Osteoblast (primary cell): ENCODE results near the gene PCED1B. TPM values are rescaled to one million over a fixed set of nuclear protein-coding genes. Genes with fewer than 3 reads are reported as not detected.

ENCODE experiments used
- DNase-seq: peaks from one replicate; pipeline ENCODE4 v3.0.0; 2011; ENCODE audit warnings: low spot score, mixed read lengths; ENCODE audit not compliant: insufficient read length; ENCODE audit errors: missing footprints
- H2AFZ ChIP-seq: 2 replicates; pipeline ENCODE4 v1.6.0; 2011; ENCODE audit warnings: mild to moderate bottlenecking, low read length
- H3K27ac ChIP-seq: 2 replicates; pipeline ENCODE4 v1.5.1; 2011; ENCODE audit warnings: mild to moderate bottlenecking, low read depth, low read length, moderate library complexity
- H3K27me3 ChIP-seq: 2 replicates; pipeline ENCODE4 v1.6.0; 2012; ENCODE audit warnings: mild to moderate bottlenecking, control low read depth, inconsistent platforms, low read length, moderate library complexity; ENCODE audit not compliant: insufficient read depth
- H3K36me3 ChIP-seq: 2 replicates; pipeline ENCODE4 v1.5.1; 2011; ENCODE audit warnings: mild to moderate bottlenecking, low read length, control low read depth, moderate library complexity; ENCODE audit not compliant: insufficient read depth
- H3K4me1 ChIP-seq: 2 replicates; pipeline ENCODE4 v1.5.1; 2011; ENCODE audit warnings: mild to moderate bottlenecking, low read length, control low read depth, moderate library complexity; ENCODE audit not compliant: insufficient read depth
- H3K4me2 ChIP-seq: 2 replicates; pipeline ENCODE4 v1.6.0; 2011; ENCODE audit warnings: mild to moderate bottlenecking, low read length; ENCODE audit not compliant: insufficient read depth
- H3K4me3 ChIP-seq: fragments of 200-600 bp; sonication (generic); 3 replicates; pipeline ENCODE4 v1.5.1; 2012; ENCODE audit warnings: mild to moderate bottlenecking, low read length, inconsistent platforms; ENCODE audit not compliant: insufficient read depth
- H3K79me2 ChIP-seq: 2 replicates; pipeline ENCODE4 v1.6.0; 2012; ENCODE audit warnings: mild to moderate bottlenecking, low read length, control low read depth, inconsistent platforms; ENCODE audit not compliant: insufficient read depth
- H3K9me3 ChIP-seq: 2 replicates; pipeline ENCODE4 v1.5.1; 2011; ENCODE audit warnings: low read depth, low read length, control low read depth
- H4K20me1 ChIP-seq: 2 replicates; pipeline ENCODE4 v1.6.0; 2012; ENCODE audit warnings: mild to moderate bottlenecking, low read length, control low read depth; ENCODE audit not compliant: insufficient read depth
- total RNA-seq: library from RNA; depleted of rRNA; stranded (reverse); fragments of >200 nt; gene quantifications from 2 replicates; pipeline ENCODE4 v1.2.3, GENCODE V29; 2012
- TF ChIP-seq, protein P1 (sequence below): IDR thresholded peaks from 2 replicates; pipeline ENCODE4 v1.5.1; 2011; ENCODE audit warnings: mild to moderate bottlenecking, low read depth, low read length, moderate library complexity; ENCODE audit errors: extremely low read depth

PCED1B gene
- total RNA-seq, 1 donor = 0.36 TPM

DNA sequence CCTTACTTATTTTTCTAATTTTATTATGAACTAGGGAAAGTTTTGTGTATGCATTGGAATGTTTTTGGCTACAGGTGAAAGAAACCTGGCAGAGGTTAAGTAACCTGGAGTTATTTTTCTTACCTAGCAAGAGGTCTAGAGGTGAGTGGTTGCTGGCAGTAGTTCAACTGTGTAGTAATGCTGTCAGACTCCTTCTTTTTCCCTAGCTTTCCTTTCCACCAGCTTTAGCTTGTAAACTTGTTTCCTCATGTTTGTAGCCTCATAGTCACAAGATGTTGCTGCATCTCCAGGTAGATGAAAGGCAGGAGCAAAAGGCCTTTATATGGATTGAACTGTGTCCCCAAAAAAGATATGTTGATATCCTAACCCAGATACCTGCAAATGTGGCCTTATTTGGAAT lies 105.4 kb downstream of the PCED1B start:
- Histone ChIP-seq H4K20me1 (no peaks in the 10 kb centered on the region), H2AFZ (no peak overlapping the region), H3K4me2 (no peak overlapping the region), H3K36me3 (no peaks in the 10 kb centered on the region), H3K9me3 (no peaks in the 10 kb centered on the region), H3K27ac (no peak overlapping the region), H3K4me1 (peaks cover 16% of the 10 kb centered on the region), H3K79me2 (no peaks in the 10 kb centered on the region), H3K4me3 (no peak overlapping the region), H3K27me3 (no peaks in the 10 kb centered on the region)
- TF ChIP-seq, protein P1, sequence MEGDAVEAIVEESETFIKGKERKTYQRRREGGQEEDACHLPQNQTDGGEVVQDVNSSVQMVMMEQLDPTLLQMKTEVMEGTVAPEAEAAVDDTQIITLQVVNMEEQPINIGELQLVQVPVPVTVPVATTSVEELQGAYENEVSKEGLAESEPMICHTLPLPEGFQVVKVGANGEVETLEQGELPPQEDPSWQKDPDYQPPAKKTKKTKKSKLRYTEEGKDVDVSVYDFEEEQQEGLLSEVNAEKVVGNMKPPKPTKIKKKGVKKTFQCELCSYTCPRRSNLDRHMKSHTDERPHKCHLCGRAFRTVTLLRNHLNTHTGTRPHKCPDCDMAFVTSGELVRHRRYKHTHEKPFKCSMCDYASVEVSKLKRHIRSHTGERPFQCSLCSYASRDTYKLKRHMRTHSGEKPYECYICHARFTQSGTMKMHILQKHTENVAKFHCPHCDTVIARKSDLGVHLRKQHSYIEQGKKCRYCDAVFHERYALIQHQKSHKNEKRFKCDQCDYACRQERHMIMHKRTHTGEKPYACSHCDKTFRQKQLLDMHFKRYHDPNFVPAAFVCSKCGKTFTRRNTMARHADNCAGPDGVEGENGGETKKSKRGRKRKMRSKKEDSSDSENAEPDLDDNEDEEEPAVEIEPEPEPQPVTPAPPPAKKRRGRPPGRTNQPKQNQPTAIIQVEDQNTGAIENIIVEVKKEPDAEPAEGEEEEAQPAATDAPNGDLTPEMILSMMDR = no peak
- no peak for DNase-seq

- Histone ChIP-seq H4K20me1 (no peaks in the 10 kb centered on the region), H3K4me1 (peaks cover 29% of the 10 kb centered on the region), H3K27ac (no peak overlapping the region), H3K4me3 (no peak overlapping the region), H3K27me3 (no peaks in the 10 kb centered on the region), H3K4me2 (no peak overlapping the region), H2AFZ (no peak overlapping the region), H3K79me2 (no peaks in the 10 kb centered on the region), H3K36me3 (no peaks in the 10 kb centered on the region), H3K9me3 (no peaks in the 10 kb centered on the region)
- no peak for DNase-seq
- TF ChIP-seq, protein P1 = no peak
Measured at GRCh38 chr12:47186246-47186645, 106.8 kb downstream of the PCED1B start.

DNA sequence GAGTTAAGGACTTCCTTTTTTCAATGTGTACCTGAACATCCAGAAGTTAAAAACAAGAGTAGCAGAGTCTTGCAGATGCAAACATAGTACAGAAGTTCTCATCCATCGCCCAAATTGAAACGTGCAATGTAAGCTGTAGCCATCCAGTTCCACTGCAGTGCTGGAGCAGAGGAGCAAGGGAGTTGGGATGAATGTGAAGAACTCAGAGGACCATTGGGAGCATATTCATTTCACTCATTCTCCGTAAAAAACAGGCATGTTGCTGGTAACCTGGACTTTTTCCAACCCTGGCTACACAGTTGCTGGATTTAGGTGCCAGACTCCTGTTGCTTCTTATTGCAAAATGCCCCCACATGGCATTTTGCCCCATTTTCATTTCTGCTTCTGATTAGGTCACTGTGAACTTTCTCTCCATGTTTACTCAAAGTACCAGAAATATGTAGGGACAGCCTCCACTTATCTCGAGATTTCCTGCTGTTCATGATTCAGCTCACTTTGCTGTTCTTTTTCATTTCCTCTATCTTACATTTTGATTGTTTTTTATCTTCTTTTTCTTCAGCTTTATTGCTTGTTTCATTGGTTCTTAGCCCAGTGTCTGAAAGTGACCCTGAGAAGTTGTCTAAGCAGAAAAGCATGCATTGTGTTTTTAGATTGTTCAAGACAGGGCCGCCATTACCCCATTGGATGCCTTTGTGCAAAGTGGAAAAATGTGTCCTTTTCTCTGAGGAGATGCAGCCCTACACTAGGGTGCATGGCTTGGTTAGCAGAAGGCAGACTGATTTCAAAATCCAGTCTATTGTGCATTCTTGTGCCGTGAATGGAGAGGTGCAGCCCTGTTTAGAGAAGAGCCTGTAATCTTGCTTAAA lies 109.4 kb downstream of the PCED1B start:
- TF ChIP-seq, protein P1 = no peak

DNA sequence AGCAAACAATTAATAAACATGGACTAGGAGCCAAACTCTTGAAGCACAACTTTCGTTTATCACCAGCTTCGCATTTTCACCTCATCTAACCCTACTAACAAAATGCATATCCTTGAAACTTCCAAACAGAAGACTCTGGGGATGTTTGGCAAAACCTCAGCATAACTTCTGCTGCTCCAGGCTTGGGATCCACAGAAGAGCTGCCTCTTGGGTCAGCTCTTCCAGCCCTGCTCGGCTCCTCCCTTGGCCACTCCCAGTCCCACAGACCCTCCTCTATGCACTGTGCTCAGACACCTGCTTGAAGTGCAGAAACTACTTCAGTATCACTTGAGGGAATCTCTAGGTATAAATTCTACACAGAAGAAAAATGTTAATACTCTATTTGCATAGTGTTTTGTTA lies 110.3 kb downstream of the PCED1B start:
- TF ChIP-seq, protein P1 = no peak
- Histone ChIP-seq H3K9me3 (no peaks in the 10 kb centered on the region), H2AFZ (no peak overlapping the region), H3K4me1 (peaks cover 29% of the 10 kb centered on the region), H3K36me3 (no peaks in the 10 kb centered on the region), H3K27ac (peak overlapping the region; percentile 24), H3K27me3 (no peaks in the 10 kb centered on the region), H3K4me3 (no peak overlapping the region), H3K79me2 (no peaks in the 10 kb centered on the region), H4K20me1 (no peaks in the 10 kb centered on the region), H3K4me2 (peak overlapping the region; percentile 60)
- DNase-seq = no peak

More for the DNA sequence above, 109.4 kb downstream of the PCED1B start:
- Histone ChIP-seq H3K4me2 (peak overlapping the region; percentile 60), H3K27me3 (no peaks in the 10 kb centered on the region), H3K36me3 (no peaks in the 10 kb centered on the region), H3K27ac (peak overlapping the region; percentile 24), H2AFZ (peak overlapping the region; percentile 52), H3K79me2 (no peaks in the 10 kb centered on the region), H3K9me3 (no peaks in the 10 kb centered on the region), H3K4me3 (peak overlapping the region; percentile 2), H4K20me1 (no peaks in the 10 kb centered on the region), H3K4me1 (peaks cover 29% of the 10 kb centered on the region)
- no peak for DNase-seq
